Breast epithelium (tissue), 4 donors: ENCODE measurements around the gene SYMPK. TPM values are rescaled to one million over a fixed set of nuclear protein-coding genes. Genes with fewer than 3 reads are reported as not detected.
A peak's percentile ranks its signal among the peaks of the same experiment; 100 is the strongest.

Experiments used
- DNase-seq, 2 donors: peaks; one replicate each; pipeline ENCODE4 v3.0.0-alpha.2; 2019; ENCODE audit warnings: low spot score in 2 of 2
- H3K27ac ChIP-seq, 2 donors: fragments of 200-600 bp; sonication (generic) in 1 of 2; one replicate each; pipeline ENCODE4 v1.5.1; 2016 to 2019; ENCODE audit warnings: mild to moderate bottlenecking in 1 of 2
- H3K27me3 ChIP-seq, 2 donors: fragments of 200-600 bp; sonication (generic) in 1 of 2; one replicate each; pipeline versions ENCODE4 v1.5.1 to v1.6.0; 2017 to 2019; ENCODE audit warnings: control low read depth in 1 of 2, mild to moderate bottlenecking in 1 of 2
- H3K36me3 ChIP-seq: fragments of 200-600 bp; one replicate; pipeline ENCODE4 v1.5.1; 2019
- H3K4me1 ChIP-seq, 2 donors: fragments of 200-600 bp; sonication (generic); one replicate each; pipeline ENCODE4 v1.5.1; 2016 to 2019; ENCODE audit warnings: control low read depth in 1 of 2
- H3K4me3 ChIP-seq, 3 donors: fragments of 200-600 bp; sonication (generic); 1 replicate in 2 of 3; 2 replicates in 1 of 3; pipeline ENCODE4 v1.5.1; 2016 to 2019; ENCODE audit warnings: mild to moderate bottlenecking in 3 of 3, moderate library complexity in 2 of 3
- H3K9me3 ChIP-seq, 2 donors: fragments of 200-600 bp; sonication (generic) in 1 of 2; one replicate each; pipeline ENCODE4 v1.5.1; 2016 to 2019; ENCODE audit warnings: control low read depth in 1 of 2
- CTCF ChIP-seq, 3 donors: fragments of 450-650 bp; IDR thresholded peaks; one replicate each; pipeline ENCODE4 v1.5.1; 2016 to 2017; ENCODE audit warnings: antibody characterized with exemption in 3 of 3, mild to moderate bottlenecking in 3 of 3, moderate library complexity in 3 of 3
- POLR2A ChIP-seq: fragments of 450-650 bp; IDR thresholded peaks from one replicate; pipeline ENCODE4 v1.6.1; 2016; ENCODE audit warnings: antibody characterized with exemption, mild to moderate bottlenecking, moderate library complexity
- POLR2AphosphoS5 ChIP-seq, 3 donors: sonication (generic); formaldehyde crosslinking; IDR thresholded peaks; one replicate each; pipeline ENCODE4 v1.6.1; 2017; ENCODE audit warnings: antibody characterized with exemption in 3 of 3
- intact Hi-C: fragments of 100-400 bp; cut with DNase I; formaldehyde crosslinking; loops from one replicate; pipeline ENCODE4 v1.15.1; 2023; ENCODE audit warnings: low total_unique reads
- total RNA-seq, 3 donors: library from RNA; depleted of rRNA; stranded (reverse); fragments of >200 nt; gene quantifications; one replicate each; pipeline ENCODE4 v1.1.0, GENCODE V29; 2016

Gene SYMPK
- 10 to 100 TPM; 24.3 to 50.8 (median 31.3) TPM for total RNA-seq

- H3K27me3 ChIP-seq, result peaks cover 0 to 6% of the 10 kb centered on the region in 2 donors
- TF ChIP-seq POLR2A (peak; percentile 76), POLR2AphosphoS5 (IDR thresholded peaks at IDR 0.05) (peak; percentile 58 to 90 (median 87)), CTCF (IDR thresholded peaks at IDR 0.05) (no peak)
- H3K4me1 ChIP-seq, result no peaks in the 10 kb centered on the region
- peak within 1 kb of the TSS; percentile 67 to 94 (median 87) for H3K4me3 ChIP-seq
- intact Hi-C loops, result loop anchor here (5.0 kb wide), 1 partner anchor 1250 kb away; the partner anchor contains the start of gene ZC3H4
- H3K36me3 ChIP-seq, result no peaks in the 10 kb centered on the region
- peak; percentile 99 for DNase-seq
- H3K27ac ChIP-seq, result peak within 1 kb of the TSS; percentile 88 to 92
- no peaks in the 10 kb centered on the region for H3K9me3 ChIP-seq
Observed at GRCh38 chr19:45862564-45863334, at the start of gene SYMPK. Gene SYMPK (minus strand): TSS chr19:45863147. CDS start chr19:45854495, 8,652 bp downstream.

- peaks cover 0 to 11% of the 10 kb centered on the region in 2 donors for H3K27me3 ChIP-seq
- no peak for DNase-seq
- H3K27ac ChIP-seq, result no peak overlapping the region
- H3K9me3 ChIP-seq, result no peaks in the 10 kb centered on the region
- no peaks in the 10 kb centered on the region for H3K4me1 ChIP-seq
- no peaks in the 10 kb centered on the region for H3K36me3 ChIP-seq
- intact Hi-C loops, result no loop called here
- H3K4me3 ChIP-seq, result no peak overlapping the region
- TF ChIP-seq POLR2AphosphoS5 (IDR thresholded peaks at IDR 0.05) (no peak), CTCF (IDR thresholded peaks at IDR 0.05) (no peak), POLR2A (no peak)
Observed at GRCh38 chr19:45911291-45911690, 48.3 kb upstream of the SYMPK start.

- no peaks in the 10 kb centered on the region for H3K9me3 ChIP-seq
- no peaks in the 10 kb centered on the region for H3K4me1 ChIP-seq
- no peak for DNase-seq
- intact Hi-C loops, result no loop called here
- H3K27me3 ChIP-seq, result peaks cover 0 to 10% of the 10 kb centered on the region in 2 donors
- no peaks in the 10 kb centered on the region for H3K36me3 ChIP-seq
- no peak overlapping the region for H3K4me3 ChIP-seq
- no peak overlapping the region for H3K27ac ChIP-seq
- no peak for TF ChIP-seq POLR2AphosphoS5 (IDR thresholded peaks at IDR 0.05)
- TF ChIP-seq CTCF (IDR thresholded peaks at IDR 0.05), result no peak
- TF ChIP-seq POLR2A, result no peak
Observed at GRCh38 chr19:45908956-45909355, 46.0 kb upstream of the SYMPK start.

- intact Hi-C loops, result no loop called here
- no peaks in the 10 kb centered on the region for H3K36me3 ChIP-seq
- no peak overlapping the region for H3K4me3 ChIP-seq
- TF ChIP-seq POLR2AphosphoS5 (IDR thresholded peaks at IDR 0.05) (no peak), POLR2A (no peak), CTCF (IDR thresholded peaks at IDR 0.05) (no peak)
- DNase-seq, result no peak
- H3K4me1 ChIP-seq, result no peaks in the 10 kb centered on the region
- no peak overlapping the region for H3K27ac ChIP-seq
- no peaks in the 10 kb centered on the region for H3K9me3 ChIP-seq
- H3K27me3 ChIP-seq, result peaks cover 0 to 4% of the 10 kb centered on the region in 2 donors
Observed at GRCh38 chr19:45906221-45906620, 43.3 kb upstream of the SYMPK start.

GRCh38 chr19:45905011-45905410 lies 42.1 kb upstream of the SYMPK start:
- TF ChIP-seq CTCF (IDR thresholded peaks at IDR 0.05) (no peak), POLR2AphosphoS5 (IDR thresholded peaks at IDR 0.05) (no peak)
- no peak for DNase-seq
- no peak overlapping the region for H3K4me3 ChIP-seq
- no peaks in the 10 kb centered on the region for H3K36me3 ChIP-seq
- no peak overlapping the region for H3K27ac ChIP-seq
- intact Hi-C loops, result no loop called here
- no peaks in the 10 kb centered on the region for H3K4me1 ChIP-seq
- no peaks in the 10 kb centered on the region for H3K27me3 ChIP-seq
- H3K9me3 ChIP-seq, result no peaks in the 10 kb centered on the region
